Vagina (tissue), 2 donors: ENCODE results near the gene SLC25A47. TPM values are rescaled to one million over a fixed set of nuclear protein-coding genes. Genes with fewer than 3 reads are reported as not detected.

Source experiments
- DNase-seq, 2 donors: peaks; one replicate each; pipeline ENCODE4 v3.0.0-alpha.2; 2017; ENCODE audit errors: extremely low spot score in 2 of 2
- H3K27ac ChIP-seq: fragments of 200-600 bp; sonication (generic); one replicate; pipeline ENCODE4 v1.5.1; 2019
- H3K27me3 ChIP-seq: fragments of 200-600 bp; sonication (generic); one replicate; pipeline ENCODE4 v1.5.1; 2019
- H3K36me3 ChIP-seq, 2 donors: fragments of 200-600 bp; sonication (generic); one replicate each; pipeline ENCODE4 v1.5.1; 2017 to 2019
- H3K4me1 ChIP-seq: fragments of 200-600 bp; sonication (generic); one replicate; pipeline ENCODE4 v1.5.1; 2019
- H3K4me3 ChIP-seq, 2 donors: fragments of 200-600 bp; sonication (generic); 1 replicate in 1 of 2; 2 replicates in 1 of 2; pipeline ENCODE4 v1.5.1; 2016 to 2019
- H3K9me3 ChIP-seq: fragments of 200-600 bp; sonication (generic); one replicate; pipeline ENCODE4 v1.5.1; 2019
- CTCF ChIP-seq, 3 experiments: fragments of 450-650 bp in 2 of 3; fragments of 200-600 bp in 1 of 3; sonication (generic) in 1 of 3; IDR thresholded peaks; one replicate each; pipeline ENCODE4 v1.5.1; 2017 to 2019; ENCODE audit warnings: antibody characterized with exemption in 3 of 3, mild to moderate bottlenecking in 2 of 3, moderate library complexity in 2 of 3
- POLR2A ChIP-seq, 2 donors: fragments of 450-650 bp; IDR thresholded peaks; one replicate each; pipeline ENCODE4 v1.6.1; 2017; ENCODE audit warnings: antibody characterized with exemption in 2 of 2, mild to moderate bottlenecking in 2 of 2, moderate library complexity in 2 of 2
- POLR2AphosphoS5 ChIP-seq, 2 donors: sonication (generic); formaldehyde crosslinking; IDR thresholded peaks; one replicate each; pipeline ENCODE4 v1.9.0; 2017; ENCODE audit warnings: antibody characterized with exemption in 2 of 2, mild to moderate bottlenecking in 2 of 2, low read depth in 1 of 2; ENCODE audit not compliant: insufficient read depth in 1 of 2
- intact Hi-C: fragments of 100-400 bp; cut with DNase I; formaldehyde crosslinking; loops from one replicate; pipeline ENCODE4 v1.15.1; 2023
- total RNA-seq: library from RNA; depleted of rRNA; stranded (reverse); fragments of >200 nt; gene quantifications from one replicate; pipeline ENCODE4 v1.2.3, GENCODE V29; 2016

The SLC25A47 gene
- total RNA-seq, 1 donor from 2014 or later: not detected

- H3K27ac ChIP-seq: no peak overlapping the region
- TF ChIP-seq POLR2A (IDR thresholded peaks at IDR 0.05) (no peak), POLR2AphosphoS5 (IDR thresholded peaks at IDR 0.05; ENCODE audit: insufficient read depth in 1 of 2, low read depth in 1 of 2) (no peak), CTCF (IDR thresholded peaks at IDR 0.05) (no peak)
- no peak for DNase-seq
- H3K4me3 ChIP-seq: no peak overlapping the region
- H3K36me3 ChIP-seq: peaks cover 0 to 55% of the 10 kb centered on the region in 2 donors
- no peaks in the 10 kb centered on the region for H3K4me1 ChIP-seq
- intact Hi-C loops: no loop called here
- no peaks in the 10 kb centered on the region for H3K27me3 ChIP-seq
- H3K9me3 ChIP-seq: no peaks in the 10 kb centered on the region
Measured at GRCh38 chr14:100350986-100351385, 27.8 kb downstream of the SLC25A47 start.

GRCh38 chr14:100358396-100358795 lies 35.3 kb downstream of the SLC25A47 start:
- DNase-seq: no peak
- H3K4me3 ChIP-seq: no peak overlapping the region
- intact Hi-C loops: no loop called here
- no peak overlapping the region for H3K27ac ChIP-seq
- H3K36me3 ChIP-seq: peaks cover 5 to 54% of the 10 kb centered on the region in 2 donors
- H3K27me3 ChIP-seq: no peaks in the 10 kb centered on the region
- H3K9me3 ChIP-seq: no peaks in the 10 kb centered on the region
- no peaks in the 10 kb centered on the region for H3K4me1 ChIP-seq
- no peak for TF ChIP-seq POLR2AphosphoS5 (IDR thresholded peaks at IDR 0.05; ENCODE audit: insufficient read depth in 1 of 2, low read depth in 1 of 2)
- TF ChIP-seq CTCF (IDR thresholded peaks at IDR 0.05): no peak
- no peak for TF ChIP-seq POLR2A (IDR thresholded peaks at IDR 0.05)

DNA sequence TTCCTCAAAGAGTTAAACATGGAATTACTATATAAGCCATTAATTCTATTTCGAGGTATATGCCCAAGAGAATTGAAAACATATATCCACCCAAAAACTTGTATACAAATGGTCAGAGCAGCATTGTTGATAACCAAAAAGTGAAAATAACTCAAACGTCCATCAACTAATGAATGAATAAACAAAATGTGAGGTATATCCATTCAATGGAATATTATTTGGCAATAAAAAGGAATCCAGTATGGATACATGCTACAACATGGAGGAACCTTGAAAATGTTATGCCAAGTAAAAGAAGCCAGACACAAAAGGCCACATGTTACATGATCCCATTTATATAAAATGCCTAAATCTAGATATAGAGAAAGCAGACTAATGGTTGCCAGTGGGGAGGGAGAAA lies 36.0 kb downstream of the SLC25A47 start:
- peaks cover 5 to 51% of the 10 kb centered on the region in 2 donors for H3K36me3 ChIP-seq
- no peaks in the 10 kb centered on the region for H3K4me1 ChIP-seq
- no peak overlapping the region for H3K4me3 ChIP-seq
- intact Hi-C loops: no loop called here
- no peak for DNase-seq
- TF ChIP-seq POLR2AphosphoS5 (IDR thresholded peaks at IDR 0.05; ENCODE audit: insufficient read depth in 1 of 2, low read depth in 1 of 2) (no peak), POLR2A (IDR thresholded peaks at IDR 0.05) (no peak), CTCF (IDR thresholded peaks at IDR 0.05) (no peak)
- H3K27ac ChIP-seq: no peak overlapping the region
- no peaks in the 10 kb centered on the region for H3K27me3 ChIP-seq
- no peaks in the 10 kb centered on the region for H3K9me3 ChIP-seq

DNA sequence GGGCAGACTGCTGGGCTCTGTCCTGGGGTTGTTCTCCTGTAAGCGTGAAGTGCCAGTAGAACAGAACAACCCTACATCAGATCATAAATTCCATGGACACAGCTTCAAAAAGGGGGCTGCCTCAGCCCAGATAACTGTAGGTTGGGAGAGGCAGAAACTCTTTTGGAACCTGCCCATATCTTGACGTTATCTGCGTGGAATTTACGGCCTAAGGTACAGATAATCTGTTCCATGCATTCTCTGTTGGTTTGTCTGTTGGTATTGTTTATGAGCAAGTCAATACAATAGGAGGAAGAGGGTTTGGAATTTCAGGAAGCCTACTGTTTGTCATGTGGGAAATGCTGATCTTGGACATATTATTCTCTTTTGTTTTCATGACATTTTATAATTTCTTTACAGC lies 36.7 kb downstream of the SLC25A47 start:
- Histone ChIP-seq H3K27ac (no peak overlapping the region), H3K4me3 (no peak overlapping the region), H3K36me3 (peaks cover 5 to 47% of the 10 kb centered on the region in 2 donors), H3K27me3 (no peaks in the 10 kb centered on the region), H3K9me3 (no peaks in the 10 kb centered on the region), H3K4me1 (no peaks in the 10 kb centered on the region)
- TF ChIP-seq POLR2A (IDR thresholded peaks at IDR 0.05): no peak
- no peak for TF ChIP-seq POLR2AphosphoS5 (IDR thresholded peaks at IDR 0.05; ENCODE audit: insufficient read depth in 1 of 2, low read depth in 1 of 2)
- no peak for TF ChIP-seq CTCF (IDR thresholded peaks at IDR 0.05)
- DNase-seq: no peak
- intact Hi-C loops: no loop called here

- TF ChIP-seq POLR2A (IDR thresholded peaks at IDR 0.05): no peak
- TF ChIP-seq CTCF (IDR thresholded peaks at IDR 0.05): no peak
- TF ChIP-seq POLR2AphosphoS5 (IDR thresholded peaks at IDR 0.05; ENCODE audit: insufficient read depth in 1 of 2, low read depth in 1 of 2): no peak
- no peak for DNase-seq
- Histone ChIP-seq H3K4me1 (no peaks in the 10 kb centered on the region), H3K27me3 (no peaks in the 10 kb centered on the region), H3K9me3 (no peaks in the 10 kb centered on the region), H3K4me3 (no peak overlapping the region), H3K27ac (no peak overlapping the region), H3K36me3 (peaks cover 5 to 39% of the 10 kb centered on the region in 2 donors)
- intact Hi-C loops: no loop called here
Measured at GRCh38 chr14:100361626-100362025, 38.5 kb downstream of the SLC25A47 start.
